Liver (tissue), 3 donors: ENCODE results near the gene PDE10A.

Experiments
- EGR1 ChIP-seq, 2 donors: IDR thresholded peaks; 2 replicates each; pipeline ENCODE4 v1.6.1; 2016 to 2018; ENCODE audit warnings: antibody characterized with exemption in 2 of 2, low read depth in 2 of 2
- FOXA1 ChIP-seq: IDR thresholded peaks from 2 replicates; pipeline ENCODE4 v1.6.1; 2016; ENCODE audit warnings: antibody characterized with exemption
- GABPA ChIP-seq, 2 donors: IDR thresholded peaks in 1 of 2; conservative IDR thresholded peaks in 1 of 2; 2 replicates each; pipeline ENCODE4 v1.6.1; 2016; ENCODE audit warnings: antibody characterized with exemption in 2 of 2, mild to moderate bottlenecking in 1 of 2, moderate library complexity in 1 of 2
- HNF4A ChIP-seq, 2 donors: conservative IDR thresholded peaks; 2 replicates each; pipeline ENCODE4 v1.6.1; 2016; ENCODE audit warnings: antibody characterized with exemption in 2 of 2, mild to moderate bottlenecking in 2 of 2
- HNF4G ChIP-seq: IDR thresholded peaks from 2 replicates; pipeline ENCODE4 v1.6.1; 2016; ENCODE audit warnings: antibody characterized with exemption
- RXRA ChIP-seq, 2 donors: IDR thresholded peaks; 2 replicates each; pipeline ENCODE4 v1.6.1; 2017 to 2018; ENCODE audit warnings: antibody characterized with exemption in 2 of 2, mild to moderate bottlenecking in 1 of 2
- SP1 ChIP-seq: IDR thresholded peaks from 2 replicates; pipeline ENCODE4 v1.6.1; 2018; ENCODE audit warnings: antibody characterized with exemption, mild to moderate bottlenecking
- YY1 ChIP-seq: IDR thresholded peaks from 2 replicates; pipeline ENCODE4 v1.6.1; 2016; ENCODE audit warnings: antibody characterized with exemption, mild to moderate bottlenecking
- ZBTB33 ChIP-seq: IDR thresholded peaks from 2 replicates; pipeline ENCODE4 v1.6.1; 2016; ENCODE audit warnings: antibody characterized with exemption
- TF ChIP-seq, protein P1 (sequence below): IDR thresholded peaks from 2 replicates; pipeline ENCODE4 v1.6.1; 2016; ENCODE audit warnings: antibody characterized with exemption, mild to moderate bottlenecking
- TF ChIP-seq, protein P2 (sequence below): fragments of 150-350 bp; IDR thresholded peaks from 2 replicates; pipeline ENCODE4 v1.5.1; 2017; ENCODE audit warnings: improper control_type of control experiment, low read depth, low read length; ENCODE audit not compliant: missing input control
- TF ChIP-seq, protein P3 (sequence below): IDR thresholded peaks from 2 replicates; pipeline ENCODE4 v1.6.1; 2016; ENCODE audit warnings: antibody characterized with exemption
- donor health status: healthy.
- donor health status: healthy.

- TF ChIP-seq, protein P1, sequence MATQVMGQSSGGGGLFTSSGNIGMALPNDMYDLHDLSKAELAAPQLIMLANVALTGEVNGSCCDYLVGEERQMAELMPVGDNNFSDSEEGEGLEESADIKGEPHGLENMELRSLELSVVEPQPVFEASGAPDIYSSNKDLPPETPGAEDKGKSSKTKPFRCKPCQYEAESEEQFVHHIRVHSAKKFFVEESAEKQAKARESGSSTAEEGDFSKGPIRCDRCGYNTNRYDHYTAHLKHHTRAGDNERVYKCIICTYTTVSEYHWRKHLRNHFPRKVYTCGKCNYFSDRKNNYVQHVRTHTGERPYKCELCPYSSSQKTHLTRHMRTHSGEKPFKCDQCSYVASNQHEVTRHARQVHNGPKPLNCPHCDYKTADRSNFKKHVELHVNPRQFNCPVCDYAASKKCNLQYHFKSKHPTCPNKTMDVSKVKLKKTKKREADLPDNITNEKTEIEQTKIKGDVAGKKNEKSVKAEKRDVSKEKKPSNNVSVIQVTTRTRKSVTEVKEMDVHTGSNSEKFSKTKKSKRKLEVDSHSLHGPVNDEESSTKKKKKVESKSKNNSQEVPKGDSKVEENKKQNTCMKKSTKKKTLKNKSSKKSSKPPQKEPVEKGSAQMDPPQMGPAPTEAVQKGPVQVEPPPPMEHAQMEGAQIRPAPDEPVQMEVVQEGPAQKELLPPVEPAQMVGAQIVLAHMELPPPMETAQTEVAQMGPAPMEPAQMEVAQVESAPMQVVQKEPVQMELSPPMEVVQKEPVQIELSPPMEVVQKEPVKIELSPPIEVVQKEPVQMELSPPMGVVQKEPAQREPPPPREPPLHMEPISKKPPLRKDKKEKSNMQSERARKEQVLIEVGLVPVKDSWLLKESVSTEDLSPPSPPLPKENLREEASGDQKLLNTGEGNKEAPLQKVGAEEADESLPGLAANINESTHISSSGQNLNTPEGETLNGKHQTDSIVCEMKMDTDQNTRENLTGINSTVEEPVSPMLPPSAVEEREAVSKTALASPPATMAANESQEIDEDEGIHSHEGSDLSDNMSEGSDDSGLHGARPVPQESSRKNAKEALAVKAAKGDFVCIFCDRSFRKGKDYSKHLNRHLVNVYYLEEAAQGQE: no peak
- no peak for TF ChIP-seq RXRA (IDR thresholded peaks at IDR 0.05)
- TF ChIP-seq, protein P2, sequence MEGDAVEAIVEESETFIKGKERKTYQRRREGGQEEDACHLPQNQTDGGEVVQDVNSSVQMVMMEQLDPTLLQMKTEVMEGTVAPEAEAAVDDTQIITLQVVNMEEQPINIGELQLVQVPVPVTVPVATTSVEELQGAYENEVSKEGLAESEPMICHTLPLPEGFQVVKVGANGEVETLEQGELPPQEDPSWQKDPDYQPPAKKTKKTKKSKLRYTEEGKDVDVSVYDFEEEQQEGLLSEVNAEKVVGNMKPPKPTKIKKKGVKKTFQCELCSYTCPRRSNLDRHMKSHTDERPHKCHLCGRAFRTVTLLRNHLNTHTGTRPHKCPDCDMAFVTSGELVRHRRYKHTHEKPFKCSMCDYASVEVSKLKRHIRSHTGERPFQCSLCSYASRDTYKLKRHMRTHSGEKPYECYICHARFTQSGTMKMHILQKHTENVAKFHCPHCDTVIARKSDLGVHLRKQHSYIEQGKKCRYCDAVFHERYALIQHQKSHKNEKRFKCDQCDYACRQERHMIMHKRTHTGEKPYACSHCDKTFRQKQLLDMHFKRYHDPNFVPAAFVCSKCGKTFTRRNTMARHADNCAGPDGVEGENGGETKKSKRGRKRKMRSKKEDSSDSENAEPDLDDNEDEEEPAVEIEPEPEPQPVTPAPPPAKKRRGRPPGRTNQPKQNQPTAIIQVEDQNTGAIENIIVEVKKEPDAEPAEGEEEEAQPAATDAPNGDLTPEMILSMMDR: no peak
- TF ChIP-seq FOXA1: no peak
- no peak for TF ChIP-seq HNF4G
- TF ChIP-seq SP1: no peak
- no peak for TF ChIP-seq GABPA (IDR thresholded peaks at IDR 0.05 in 1 of 2, conservative IDR thresholded peaks at IDR 0.05 in 1 of 2)
- TF ChIP-seq, protein P3, sequence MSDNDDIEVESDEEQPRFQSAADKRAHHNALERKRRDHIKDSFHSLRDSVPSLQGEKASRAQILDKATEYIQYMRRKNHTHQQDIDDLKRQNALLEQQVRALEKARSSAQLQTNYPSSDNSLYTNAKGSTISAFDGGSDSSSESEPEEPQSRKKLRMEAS: no peak
- no peak for TF ChIP-seq EGR1 (IDR thresholded peaks at IDR 0.05; ENCODE audit: low read depth in 2 of 2)
- no peak for TF ChIP-seq YY1
- no peak for TF ChIP-seq HNF4A (conservative IDR thresholded peaks at IDR 0.05)
- no peak for TF ChIP-seq ZBTB33
These were observed 38.0 kb downstream of the PDE10A start for GRCh38 chr6:165624871-165625639.
